ENCODE data around the gene CHIC2. TPM values are rescaled to one million over a fixed set of nuclear protein-coding genes. Genes with fewer than 3 reads are reported as not detected.

CHIC2 gene
- total and polyA plus RNA-seq, 7 donors: 17.6 to 34.6 (median 22.8) TPM

GRCh38 chr4:54093324-54094240 lies 29.2 kb upstream of the CHIC2 start:
- TF ChIP-seq EP300 (IDR thresholded peaks at IDR 0.05): no peak
- TF ChIP-seq POLR2A (IDR thresholded peaks at IDR 0.05): no peak
- no peak for TF ChIP-seq CTCF (IDR thresholded peaks at IDR 0.05)
- no peak for TF ChIP-seq POLR2AphosphoS5 (IDR thresholded peaks at IDR 0.05)
- Histone ChIP-seq H3K27ac (no peak overlapping the region), H3K36me3 (no peaks in the 10 kb centered on the region), H3K4me3 (no peak overlapping the region), H3K9me3 (no peaks in the 10 kb centered on the region), H3K27me3 (peaks cover 8 to 79% (median 61%) of the 10 kb centered on the region in 3 donors), H3K4me1 (peaks cover 0 to 18% (median 17%) of the 10 kb centered on the region in 4 donors)
- 8 to 12% methylated on average over 37 of the region's 37 CpGs for WGBS, 2 donors
- intact Hi-C loops (cut with DNase I): no loop called here
- DNase-seq: no peak

GRCh38 chr4:54092405-54093323 lies 28.3 kb upstream of the CHIC2 start:
- H3K4me3 ChIP-seq: peak overlapping the region; percentile 21 to 51 (median 42)
- no peaks in the 10 kb centered on the region for H3K9me3 ChIP-seq
- WGBS, 2 donors: 10 to 14% methylated on average over 13 of the region's 13 CpGs
- no peak overlapping the region for H3K27ac ChIP-seq
- H3K4me1 ChIP-seq: peaks cover 0 to 18% (median 17%) of the 10 kb centered on the region in 4 donors
- H3K36me3 ChIP-seq: no peaks in the 10 kb centered on the region
- TF ChIP-seq POLR2A (IDR thresholded peaks at IDR 0.05) (no peak), POLR2AphosphoS5 (IDR thresholded peaks at IDR 0.05) (no peak), CTCF (IDR thresholded peaks at IDR 0.05) (no peak), EP300 (IDR thresholded peaks at IDR 0.05) (no peak)
- DNase-seq: no peak
- peaks cover 3 to 70% (median 53%) of the 10 kb centered on the region in 3 donors for H3K27me3 ChIP-seq
- intact Hi-C loops (cut with DNase I): no loop called here

GRCh38 chr4:54091637-54092404 lies 27.4 kb upstream of the CHIC2 start:
- intact Hi-C loops (cut with DNase I): no loop called here
- Histone ChIP-seq H3K36me3 (no peaks in the 10 kb centered on the region), H3K27ac (no peak overlapping the region), H3K27me3 (peaks cover 3 to 61% (median 45%) of the 10 kb centered on the region in 3 donors), H3K9me3 (no peaks in the 10 kb centered on the region), H3K4me1 (peaks cover 0 to 18% (median 17%) of the 10 kb centered on the region in 4 donors), H3K4me3 (peak overlapping the region; percentile 21 to 51 (median 42))
- 1% methylated on average over 48 of the region's 48 CpGs for WGBS, 2 donors
- TF ChIP-seq POLR2AphosphoS5 (IDR thresholded peaks at IDR 0.05) (peak in 1 of 4 donors; percentile 70), CTCF (IDR thresholded peaks at IDR 0.05) (no peak)
- DNase-seq: peak; percentile 89
